HG03520 (cell line): ENCODE measurements around the gene FAM187B.

Source experiments
- ATAC-seq: cut with Tn5 transposase; IDR thresholded peaks from one replicate; pipeline ENCODE4 v1.9.1; 2021; ENCODE audit warnings: mild to moderate bottlenecking, moderate library complexity; ENCODE audit not compliant: unreplicated experiment

Gene FAM187B

DNA sequence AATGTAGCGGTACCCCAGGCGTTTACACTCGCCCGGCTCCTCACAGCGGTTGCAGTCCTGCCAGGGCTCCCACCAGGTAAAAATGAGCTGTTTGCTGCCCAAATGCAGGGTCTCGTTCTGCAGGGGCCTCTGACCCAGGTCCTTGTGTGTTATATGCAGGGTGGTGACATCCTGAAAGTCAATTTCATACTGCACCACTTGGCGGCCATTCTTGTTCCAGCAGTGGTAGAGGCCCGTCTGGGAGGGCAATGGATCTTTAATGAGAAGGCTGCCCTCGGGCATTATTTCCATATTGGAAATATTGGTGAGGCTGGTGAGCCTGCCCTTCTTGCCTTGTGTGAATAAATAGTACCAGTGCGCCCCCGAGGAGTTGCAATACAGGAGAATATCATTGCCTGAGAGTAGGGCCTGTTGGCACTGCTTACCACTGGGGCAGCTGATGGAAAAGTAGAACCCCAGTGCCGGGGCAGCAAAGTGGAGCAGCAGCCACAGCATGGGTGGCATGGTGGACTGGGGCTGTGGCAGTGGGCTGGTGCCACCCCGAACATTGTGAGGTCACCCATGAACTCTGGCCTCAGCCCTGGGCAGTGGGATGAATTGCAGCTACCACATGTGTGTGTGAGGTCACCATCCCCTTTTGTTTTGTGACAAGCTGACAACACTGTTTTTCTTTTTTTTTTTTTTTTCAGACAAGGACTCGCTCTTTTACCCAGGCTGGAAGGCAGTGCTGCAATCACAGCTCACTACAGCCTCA, at the start of gene FAM187B:
Gene FAM187B, minus strand, starts transcription at position 563 of the 754 bp plus-strand sequence. Its CDS starts 59 bp downstream, at position 504.
- ATAC-seq, result no peak

DNA sequence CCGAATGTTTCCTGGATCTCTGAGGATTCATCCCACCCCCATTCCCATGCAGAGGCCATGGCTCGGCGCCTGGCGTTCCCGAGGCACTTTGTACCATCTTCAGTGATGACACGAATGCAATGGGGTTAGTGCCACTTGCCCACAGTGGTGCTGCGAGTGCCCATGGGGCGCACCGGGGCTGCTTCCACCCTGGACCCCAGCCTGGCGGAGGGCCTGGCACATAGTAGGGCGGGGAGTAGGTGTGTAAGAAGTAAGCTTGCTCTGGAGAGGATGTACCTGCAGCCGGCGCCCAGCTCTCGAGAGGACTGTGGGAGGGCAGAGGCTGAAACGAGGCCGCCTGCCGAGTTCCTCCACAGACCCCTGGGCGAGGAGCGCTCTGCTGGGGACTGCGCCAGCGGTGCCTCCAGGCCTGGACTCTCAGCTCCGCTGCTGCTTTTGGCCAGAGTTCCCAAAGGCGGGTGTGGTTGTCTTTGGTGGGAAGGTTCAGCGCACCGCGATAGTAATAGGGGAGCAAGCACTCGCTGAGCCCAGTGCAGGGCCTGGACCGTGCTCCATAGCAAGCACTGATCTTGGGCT, 48.3 kb upstream of the FAM187B start:
- ATAC-seq, result no peak

DNA sequence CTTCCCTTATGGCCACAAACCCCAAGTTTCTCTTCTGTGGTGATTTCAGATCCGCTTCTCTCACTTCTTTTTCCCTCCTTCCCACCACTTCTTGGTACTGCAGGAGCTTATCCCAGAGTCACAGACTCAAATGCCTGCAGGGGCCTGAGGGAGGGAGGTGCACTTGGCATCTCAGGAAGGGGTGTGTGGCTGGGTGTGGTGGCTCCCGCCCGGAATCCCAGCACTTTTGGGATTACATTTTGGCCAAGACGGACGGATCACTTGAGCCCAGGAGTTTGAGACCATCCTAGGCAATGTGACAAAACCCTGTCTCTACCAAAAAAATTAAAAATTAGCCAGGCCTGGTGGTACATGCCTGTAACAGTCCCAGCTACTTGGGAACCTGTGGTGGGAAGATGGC, 45.8 kb upstream of the FAM187B start:
- ATAC-seq, result no peak

GRCh38 chr19:35273686-35274259, 45.2 kb upstream of the FAM187B start:
- ATAC-seq, result no peak

DNA sequence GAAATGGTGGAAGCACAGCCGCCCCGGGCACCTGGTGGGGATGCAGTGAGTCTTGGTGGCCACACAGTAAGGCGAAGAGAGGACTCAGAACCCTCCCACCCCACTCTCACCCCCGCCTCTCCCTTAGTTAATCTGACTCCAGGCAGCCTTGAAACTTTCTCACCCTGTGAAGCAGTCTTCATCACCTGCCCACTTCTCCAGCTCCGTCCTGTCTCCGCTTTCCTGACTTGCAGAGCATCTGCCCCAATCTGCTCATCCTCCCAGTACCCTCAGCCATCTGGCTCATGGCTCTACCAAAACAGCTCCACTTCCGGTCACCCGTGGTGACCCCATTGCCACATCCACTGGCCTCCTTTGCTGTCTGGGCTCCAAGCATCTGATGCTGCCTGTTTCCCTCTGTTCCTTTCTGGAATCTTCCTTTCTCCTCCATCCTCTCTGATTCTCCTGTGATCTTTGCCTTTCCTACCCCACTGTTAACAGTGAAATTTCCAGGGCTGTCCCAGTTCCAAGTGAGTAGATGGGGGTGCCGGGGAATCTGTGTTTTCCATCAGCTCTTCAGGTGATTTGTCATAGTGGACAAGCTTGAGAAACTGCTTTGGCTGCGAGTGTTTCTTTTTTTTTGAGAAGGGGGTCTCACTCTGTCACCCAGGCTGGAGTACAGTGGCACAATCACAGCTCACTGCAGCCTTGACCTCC, 44.6 kb upstream of the FAM187B start:
- no peak for ATAC-seq

DNA sequence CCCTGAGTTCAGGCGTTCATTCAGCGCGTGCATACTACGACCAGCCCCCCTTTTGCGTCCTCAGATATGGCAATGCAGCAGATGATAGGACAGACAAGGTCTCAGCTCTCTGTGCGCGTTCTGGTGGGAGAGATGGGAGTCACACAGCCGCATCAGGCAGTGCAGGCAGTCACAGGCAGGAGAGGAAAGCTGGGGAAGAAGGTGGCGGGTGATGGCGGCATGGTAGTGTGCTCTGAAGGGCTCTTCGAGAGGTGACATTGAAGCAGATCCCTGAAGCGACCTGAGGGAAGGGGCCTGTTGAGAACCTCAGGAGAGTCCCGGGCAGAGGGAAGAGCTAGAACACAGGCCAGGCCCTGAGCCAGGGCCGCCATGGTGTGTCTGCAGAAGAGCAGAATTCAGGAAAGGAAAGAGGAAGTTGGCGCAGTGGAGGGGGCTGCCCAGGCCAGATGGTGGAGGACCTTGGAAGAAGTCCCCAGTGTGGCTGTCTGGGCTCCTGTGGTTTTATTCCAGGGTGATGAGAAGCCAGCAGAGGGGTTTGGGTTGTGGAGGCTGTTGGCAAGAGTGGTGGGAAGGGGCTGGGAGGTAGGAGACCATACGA, 43.7 kb upstream of the FAM187B start:
- no peak for ATAC-seq

DNA sequence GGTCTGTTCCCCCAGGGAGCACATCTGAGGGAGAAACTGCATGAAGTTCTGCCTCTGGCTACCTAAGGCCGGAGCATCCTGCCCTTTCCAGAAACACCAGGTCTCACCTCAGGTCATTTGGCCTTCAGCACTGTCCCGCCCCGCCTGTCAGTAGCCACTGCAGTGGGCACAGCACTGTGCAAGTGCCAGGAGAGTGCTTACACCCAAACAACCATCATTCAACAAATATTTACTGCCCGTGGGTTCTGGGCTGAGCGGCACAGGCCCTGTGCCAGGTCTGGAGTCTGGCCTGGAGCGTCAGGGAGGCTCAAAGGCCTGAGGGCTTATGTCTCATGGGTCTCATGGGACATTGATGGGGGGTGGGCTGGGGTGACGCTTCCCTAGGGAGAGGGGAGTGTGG, 43.0 kb upstream of the FAM187B start:
- no peak for ATAC-seq

- ATAC-seq, result no peak
These were observed 41.9 kb upstream of the FAM187B start for GRCh38 chr19:35270381-35270811.

GRCh38 chr19:35269438-35270117, 41.0 kb upstream of the FAM187B start:
- peak; percentile 43 for ATAC-seq

DNA sequence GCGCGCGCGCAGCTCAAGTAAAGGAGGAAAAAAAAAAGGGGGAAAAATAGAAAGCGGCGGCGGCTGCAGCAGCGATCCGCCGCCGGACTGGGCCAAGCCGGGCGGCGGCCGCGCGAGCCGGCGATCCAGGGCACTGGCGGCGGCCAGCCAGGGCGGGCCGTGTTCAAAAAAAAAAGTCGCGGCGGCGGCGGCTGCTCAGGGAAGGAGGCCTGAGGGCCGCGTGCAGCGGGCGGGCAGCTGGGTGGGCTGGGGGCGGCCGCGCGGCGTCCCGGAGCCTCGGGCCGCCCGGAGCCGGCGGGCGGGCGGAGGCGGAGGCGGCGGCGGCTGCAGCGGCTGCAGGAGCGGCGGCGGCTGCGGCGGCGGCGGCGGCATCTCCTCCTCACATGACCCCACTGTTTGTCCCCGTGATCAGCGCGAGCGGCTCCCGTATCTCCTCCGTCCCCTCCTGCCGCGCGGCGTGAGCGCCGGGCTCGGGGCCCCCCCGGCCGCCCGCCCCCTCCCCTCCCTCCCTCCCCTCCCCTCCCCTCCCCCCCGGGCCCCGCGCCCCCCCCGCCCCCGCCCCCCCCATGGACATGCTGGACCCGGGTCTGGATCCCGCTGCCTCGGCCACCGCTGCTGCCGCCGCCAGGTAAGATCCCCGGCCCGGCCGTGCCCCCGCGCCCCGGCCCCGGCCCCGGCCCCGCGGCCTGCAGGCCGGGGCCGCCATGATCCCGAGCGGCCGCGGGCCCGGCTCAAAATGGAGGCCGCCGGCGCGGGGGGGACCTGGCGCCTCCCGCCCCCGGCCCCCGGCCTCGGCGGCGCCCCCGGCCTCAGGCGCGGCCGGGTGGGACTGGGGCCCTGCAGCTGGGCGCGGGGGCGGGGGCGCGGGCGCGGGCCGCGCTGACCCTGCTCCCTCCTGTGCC, 40.2 kb upstream of the FAM187B start, which contains the start of gene USF2:
Gene USF2, plus strand, starts transcription at position 427 of the 902 bp plus-strand sequence. Its CDS starts 140 bp downstream, at position 567.
- no peak for ATAC-seq

DNA sequence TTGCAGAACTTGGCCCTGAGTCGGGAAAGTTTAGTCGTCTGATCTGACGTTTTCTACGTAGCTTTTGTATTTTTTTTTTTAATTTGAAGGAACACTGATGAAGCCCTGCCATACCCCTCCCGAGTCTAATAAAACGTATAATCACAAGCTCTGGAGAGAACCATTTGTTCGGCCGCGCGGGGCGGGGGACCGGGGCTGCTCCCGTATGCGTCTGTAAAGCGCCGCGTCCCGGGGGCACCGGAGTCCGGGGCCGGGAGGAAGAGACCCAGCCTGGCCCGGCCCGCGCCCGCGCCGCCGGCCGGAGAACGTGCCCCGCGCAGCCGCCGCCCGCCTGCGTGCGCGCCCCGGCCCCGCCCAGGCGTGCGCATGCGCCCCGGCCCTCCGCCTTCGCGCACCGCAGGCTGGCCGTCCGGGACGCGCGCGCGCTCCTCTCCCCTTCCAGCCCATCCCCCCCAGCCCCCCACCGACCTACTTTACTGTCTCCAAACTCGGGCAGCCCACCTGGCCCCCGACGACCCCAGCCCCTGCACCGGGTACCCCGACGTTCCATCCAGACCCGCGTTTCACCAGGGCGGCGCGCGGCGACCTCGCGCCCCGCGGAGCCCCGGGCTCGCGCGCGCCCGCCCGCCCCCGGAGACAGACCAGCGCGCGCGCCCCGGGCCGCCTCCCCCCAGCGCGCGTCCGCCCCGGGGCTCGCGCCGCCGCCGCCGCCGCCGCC, 39.4 kb upstream of the FAM187B start:
- peak; percentile 34 for ATAC-seq

GRCh38 chr19:35267353-35267817, 38.8 kb upstream of the FAM187B start:
- no peak for ATAC-seq

DNA sequence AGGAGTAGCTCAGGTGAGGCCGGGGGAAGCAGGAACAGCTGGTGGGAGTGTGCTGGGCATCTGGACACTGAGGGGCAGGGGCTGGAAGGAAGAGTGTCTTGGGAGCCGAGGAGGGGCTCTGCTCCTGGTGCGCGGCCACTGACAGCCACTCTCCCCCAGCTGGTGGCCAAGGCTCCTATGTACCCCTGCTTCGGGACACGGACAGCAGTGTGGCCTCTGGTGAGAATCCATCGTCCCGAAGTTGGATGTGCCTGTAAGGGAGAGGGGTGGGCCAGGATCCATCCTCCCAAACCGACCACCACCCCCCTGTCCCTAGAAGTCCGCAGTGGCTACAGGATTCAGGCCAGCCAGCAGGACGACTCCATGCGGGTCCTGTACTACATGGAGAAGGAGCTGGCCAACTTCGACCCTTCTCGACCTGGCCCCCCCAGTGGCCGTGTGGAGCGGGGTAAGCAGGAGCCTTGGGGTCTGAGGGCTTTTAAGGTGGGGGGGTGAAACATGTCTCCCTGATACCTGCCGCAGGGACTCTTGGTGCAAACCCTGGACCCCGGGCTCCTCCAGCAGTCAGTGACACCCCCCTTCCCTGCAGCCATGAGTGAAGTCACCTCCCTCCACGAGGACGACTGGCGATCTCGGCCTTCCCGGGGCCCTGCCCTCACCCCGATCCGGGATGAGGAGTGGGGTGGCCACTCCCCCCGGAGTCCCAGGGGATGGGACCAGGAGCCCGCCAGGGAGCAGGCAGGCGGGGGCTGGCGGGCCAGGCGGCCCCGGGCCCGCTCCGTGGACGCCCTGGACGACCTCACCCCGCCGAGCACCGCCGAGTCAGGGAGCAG, 38.2 kb upstream of the FAM187B start:
- no peak for ATAC-seq

DNA sequence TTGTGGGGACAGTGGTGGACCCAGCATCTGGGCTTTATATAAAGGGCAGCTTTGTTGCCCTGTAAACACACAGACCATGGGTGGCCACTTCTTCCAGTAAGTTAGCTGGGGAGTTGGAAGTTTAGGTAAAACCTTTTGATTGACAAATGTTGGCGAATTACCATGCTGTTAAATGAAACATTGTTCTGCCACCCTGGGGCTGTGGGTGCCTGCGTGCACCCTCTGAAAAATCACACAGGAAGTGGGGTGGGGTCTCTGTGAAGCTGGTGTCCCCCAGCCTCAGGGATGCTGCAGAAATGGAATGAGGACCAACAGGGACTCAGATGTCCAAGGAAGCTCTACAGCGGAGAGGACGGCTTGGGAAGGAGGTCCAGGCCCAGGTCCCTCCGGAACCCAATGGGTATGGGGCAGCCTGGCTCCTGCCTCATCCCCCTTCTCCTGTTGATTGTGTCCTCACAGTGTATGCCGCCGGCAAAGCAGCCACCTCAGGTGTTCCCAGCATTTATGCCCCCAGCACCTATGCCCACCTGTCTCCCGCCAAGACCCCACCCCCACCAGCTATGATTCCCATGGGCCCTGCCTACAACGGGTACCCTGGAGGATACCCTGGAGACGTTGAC, 37.5 kb upstream of the FAM187B start:
- no peak for ATAC-seq

- no peak for ATAC-seq
These were observed 36.8 kb upstream of the FAM187B start for GRCh38 chr19:35265126-35265899.

DNA sequence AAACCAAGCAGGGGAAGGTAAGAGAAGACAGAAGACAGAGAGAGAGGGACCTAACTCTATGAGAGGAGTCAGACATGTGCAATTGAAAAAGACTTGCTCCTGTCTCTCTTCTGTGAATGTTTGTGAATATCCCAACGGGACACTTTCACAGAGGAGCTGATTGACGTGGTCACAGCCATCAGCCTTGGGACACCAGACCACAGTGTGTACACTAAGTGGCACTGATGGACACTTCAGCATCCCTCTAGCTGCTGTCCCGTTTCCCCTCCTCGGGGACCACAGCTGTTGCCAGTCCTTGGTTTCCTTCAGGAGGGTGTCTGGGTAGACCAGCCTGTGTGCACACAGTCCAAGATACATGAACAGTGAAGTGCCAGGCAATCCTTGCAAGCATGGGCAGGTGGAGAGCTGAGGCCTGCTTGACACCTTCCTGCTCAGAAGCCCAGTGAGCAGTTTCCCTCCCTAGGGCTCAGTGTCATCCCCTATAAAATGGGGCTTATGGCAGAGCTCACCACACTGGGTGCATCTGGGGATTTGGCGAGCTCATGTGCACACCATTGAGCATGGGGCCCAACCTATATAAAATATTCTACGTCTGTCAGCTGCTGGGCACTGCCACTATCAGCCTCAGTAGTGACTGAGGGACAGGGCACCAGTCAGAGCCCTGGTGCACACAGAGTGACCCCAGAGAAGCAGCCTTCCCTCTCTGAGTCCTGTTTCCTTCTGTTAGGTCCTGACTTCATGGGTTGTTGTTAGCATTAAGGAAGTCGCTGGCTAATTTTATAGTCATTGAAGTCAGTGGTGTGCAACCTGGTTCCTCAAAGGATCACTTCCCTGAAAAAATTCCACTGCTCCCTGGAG, 36.0 kb upstream of the FAM187B start:
- no peak for ATAC-seq
